ENCODE data around the gene TMEM255A.

- TF ChIP-seq JUNB (IDR thresholded peaks at IDR 0.05; ENCODE audit: unreplicated experiment) = no peak
- TF ChIP-seq EZH2phosphoT487 (IDR thresholded peaks at IDR 0.05; ENCODE audit: unreplicated experiment) = no peak
- no peak for TF ChIP-seq CTCF (conservative IDR thresholded peaks at IDR 0.05; ENCODE audit: low read depth in 2 of 2)
- TF ChIP-seq POLR2AphosphoS5 (IDR thresholded peaks at IDR 0.05; ENCODE audit: low read depth) = no peak
- TF ChIP-seq REST (IDR thresholded peaks at IDR 0.05; ENCODE audit: unreplicated experiment) = no peak
- no peak for TF ChIP-seq EZH2 (IDR thresholded peaks at IDR 0.05; ENCODE audit: low read depth, unreplicated experiment)
- TF ChIP-seq CREB1 (CRISPR knock-in tag; IDR thresholded peaks at IDR 0.05; ENCODE audit: low read depth) = no peak
- no peak for TF ChIP-seq ZNF114 (CRISPR knock-in tag; IDR thresholded peaks at IDR 0.05)
- no peak for TF ChIP-seq ETS1 (IDR thresholded peaks at IDR 0.05)
- no peak for TF ChIP-seq NANOG (IDR thresholded peaks at IDR 0.05; ENCODE audit: borderline replicate concordance)
- no peak for TF ChIP-seq ZNF331 (CRISPR knock-in tag; IDR thresholded peaks at IDR 0.05; ENCODE audit: low read depth)
- no peak for TF ChIP-seq STAT1 (IDR thresholded peaks at IDR 0.05; ENCODE audit: unreplicated experiment)
- no peak for TF ChIP-seq ZNF462 (CRISPR knock-in tag; IDR thresholded peaks at IDR 0.05)
These were observed 40.0 kb downstream of the TMEM255A start for GRCh38 chrX:120271218-120271617.
